Measurements from ENCODE around the gene CCDC34.

- no peak for TF ChIP-seq POLR2A (IDR thresholded peaks at IDR 0.05)
- no peak for TF ChIP-seq CTCF (IDR thresholded peaks at IDR 0.05)
These were observed at the start of gene CCDC34 for GRCh38 chr11:27362749-27363575.

Measured in testis (tissue), 2 donors.